ENCODE data around the gene MAP3K6.
A peak's percentile ranks its signal among the peaks of the same experiment; 100 is the strongest.

DNA sequence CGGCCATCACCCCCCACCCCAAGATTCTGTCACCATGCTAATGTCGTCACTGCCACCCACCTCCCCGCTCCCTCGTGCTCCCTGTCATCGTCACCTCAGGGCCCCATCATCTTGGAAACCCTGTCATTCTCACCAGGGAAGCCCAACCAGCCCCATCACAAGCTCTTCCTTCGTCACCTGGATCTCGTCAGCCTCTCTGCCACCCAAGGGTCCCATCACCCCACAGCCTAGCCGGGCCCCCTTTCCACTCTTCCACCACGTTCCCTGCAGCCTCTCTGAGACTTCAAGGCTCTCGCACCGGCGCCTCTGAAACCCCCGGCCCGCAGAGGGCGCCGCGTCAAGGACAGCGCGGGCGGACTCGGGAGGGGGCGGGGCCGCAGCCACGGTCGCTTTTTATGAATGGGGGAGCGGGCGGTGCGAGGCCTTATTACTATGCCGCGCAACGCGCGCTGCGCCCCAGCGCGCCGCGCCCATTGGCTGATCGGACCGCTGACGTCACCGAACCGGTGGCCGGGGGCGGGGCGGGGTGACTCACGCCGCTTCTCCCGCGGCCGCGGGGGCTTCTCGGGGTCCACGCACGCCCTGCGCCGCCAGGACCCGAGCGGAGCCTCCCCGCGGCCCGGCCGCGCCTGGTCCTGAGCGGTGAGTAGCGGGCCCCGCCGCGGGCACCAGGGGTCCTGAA lies 25.5 kb upstream of the MAP3K6 start, which contains the start of gene GPR3:
- TF ChIP-seq, protein P1, sequence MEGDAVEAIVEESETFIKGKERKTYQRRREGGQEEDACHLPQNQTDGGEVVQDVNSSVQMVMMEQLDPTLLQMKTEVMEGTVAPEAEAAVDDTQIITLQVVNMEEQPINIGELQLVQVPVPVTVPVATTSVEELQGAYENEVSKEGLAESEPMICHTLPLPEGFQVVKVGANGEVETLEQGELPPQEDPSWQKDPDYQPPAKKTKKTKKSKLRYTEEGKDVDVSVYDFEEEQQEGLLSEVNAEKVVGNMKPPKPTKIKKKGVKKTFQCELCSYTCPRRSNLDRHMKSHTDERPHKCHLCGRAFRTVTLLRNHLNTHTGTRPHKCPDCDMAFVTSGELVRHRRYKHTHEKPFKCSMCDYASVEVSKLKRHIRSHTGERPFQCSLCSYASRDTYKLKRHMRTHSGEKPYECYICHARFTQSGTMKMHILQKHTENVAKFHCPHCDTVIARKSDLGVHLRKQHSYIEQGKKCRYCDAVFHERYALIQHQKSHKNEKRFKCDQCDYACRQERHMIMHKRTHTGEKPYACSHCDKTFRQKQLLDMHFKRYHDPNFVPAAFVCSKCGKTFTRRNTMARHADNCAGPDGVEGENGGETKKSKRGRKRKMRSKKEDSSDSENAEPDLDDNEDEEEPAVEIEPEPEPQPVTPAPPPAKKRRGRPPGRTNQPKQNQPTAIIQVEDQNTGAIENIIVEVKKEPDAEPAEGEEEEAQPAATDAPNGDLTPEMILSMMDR (IDR thresholded peaks at IDR 0.05): peak; percentile 16 to 44 (median 41)
- TF ChIP-seq POLR2A (IDR thresholded peaks at IDR 0.05): no peak
